IMR-90 (cell line): Measurements from ENCODE around the gene TAF1B. TPM values are rescaled to one million over a fixed set of nuclear protein-coding genes. Genes with fewer than 3 reads are reported as not detected.
A peak's percentile ranks its signal among the peaks of the same experiment; 100 is the strongest.

ENCODE experiments used
- ATAC-seq: fragments of 200-7000 bp; cut with Tn5 transposase; 2 replicates; pipeline ENCODE4 v1.9.1; 2020; ENCODE audit warnings: low read depth, mild to moderate bottlenecking, moderate library complexity
- BruUV-seq: library from RNA; stranded (reverse); fragments of 400-500 nt; replicated peaks from 2 replicates; lab custom pipeline; 2021; lab: Mats Ljungman, UMichigan
- CTCF ChIA-PET: fragments of 300-600 bp; formaldehyde crosslinking; extraction: SDS; loops from one replicate; lab custom pipeline; 2021; ENCODE audit warnings: antibody characterized with exemption; lab: Yijun Ruan, JAX
- POLR2A ChIA-PET: fragments of 300-600 bp; sonication (Branson Sonifier 250); formaldehyde crosslinking; loops from one replicate; lab custom pipeline; 2022; ENCODE audit warnings: antibody characterized with exemption; ENCODE audit not compliant: unreplicated experiment; lab: Charles Lee
- DNase-seq: peaks from one replicate; pipeline ENCODE4 v3.0.0; 2013
- H2AFZ ChIP-seq: replicated peaks from 2 replicates; pipeline ENCODE3; 2013; ENCODE audit warnings: low read length, mild to moderate bottlenecking; ENCODE audit not compliant: poor library complexity
- H2AK5ac ChIP-seq: 2 replicates; pipeline ENCODE4 v1.6.1; 2013; ENCODE audit warnings: low read depth, low read length, inconsistent platforms
- H2AK9ac ChIP-seq: replicated peaks from 2 replicates; pipeline ENCODE3; 2013; ENCODE audit warnings: mild to moderate bottlenecking, low read depth, low read length, moderate library complexity; ENCODE audit not compliant: poor library complexity
- H2BK120ac ChIP-seq: 2 replicates; pipeline ENCODE4 v1.6.1; 2013; ENCODE audit warnings: low read depth, low read length, inconsistent platforms
- H2BK15ac ChIP-seq: 3 replicates; pipeline ENCODE4 v1.6.1; 2013; ENCODE audit warnings: low read depth, low read length, inconsistent platforms
- H2BK20ac ChIP-seq: 2 replicates; pipeline ENCODE4 v1.6.1; 2013; ENCODE audit warnings: low read depth, mild to moderate bottlenecking, inconsistent platforms, low read length, moderate library complexity
- H2BK5ac ChIP-seq: 2 replicates; pipeline ENCODE4 v1.6.1; 2013; ENCODE audit warnings: mild to moderate bottlenecking, low read depth, low read length, inconsistent platforms; ENCODE audit not compliant: poor library complexity, severe bottlenecking
- H3K14ac ChIP-seq: replicated peaks from 2 replicates; pipeline ENCODE4 v1.6.1; 2013; ENCODE audit warnings: low read depth, low read length, inconsistent platforms
- H3K18ac ChIP-seq: 2 replicates; pipeline ENCODE4 v1.6.1; 2013; ENCODE audit warnings: low read depth, low read length, control low read depth
- H3K23ac ChIP-seq: 2 replicates; pipeline ENCODE4 v1.6.1; 2013; ENCODE audit warnings: low read depth, low read length, inconsistent platforms
- H3K27ac ChIP-seq: 2 replicates; pipeline ENCODE4 v1.5.1; 2013; ENCODE audit warnings: mild to moderate bottlenecking, control low read depth, low read length; ENCODE audit not compliant: insufficient read depth
- H3K27me3 ChIP-seq: 2 replicates; pipeline ENCODE4 v1.6.1; 2013; ENCODE audit warnings: low read length; ENCODE audit not compliant: control insufficient read depth, insufficient read depth
- H3K36me3 ChIP-seq: 2 replicates; pipeline ENCODE4 v1.6.1; 2013; ENCODE audit warnings: low read length, mixed read lengths; ENCODE audit not compliant: control insufficient read depth, insufficient read depth
- H3K4ac ChIP-seq: 2 replicates; pipeline ENCODE4 v1.6.1; 2013; ENCODE audit warnings: low read depth, low read length, inconsistent platforms
- H3K4me1 ChIP-seq: 2 replicates; pipeline ENCODE4 v1.6.1; 2013; ENCODE audit warnings: low read length, mixed read lengths; ENCODE audit not compliant: control insufficient read depth, insufficient read depth
- H3K4me2 ChIP-seq: 2 replicates; pipeline ENCODE4 v1.6.1; 2013; ENCODE audit warnings: low read depth, mild to moderate bottlenecking, control low read depth, low read length, moderate library complexity
- H3K4me3 ChIP-seq: 2 replicates; pipeline ENCODE4 v1.5.1; 2013; ENCODE audit warnings: low read depth, mild to moderate bottlenecking, control low read depth, low read length, moderate library complexity; ENCODE audit not compliant: insufficient read depth
- H3K56ac ChIP-seq: 2 replicates; pipeline ENCODE4 v1.6.1; 2013; ENCODE audit warnings: low read length, inconsistent platforms; ENCODE audit not compliant: insufficient read depth; ENCODE audit errors: extremely low read depth
- H3K79me1 ChIP-seq, 2 experiments: 2 replicates each; pipeline ENCODE4 v1.6.1; 2013; ENCODE audit warnings: low read length in 2 of 2, inconsistent platforms in 1 of 2, low read depth in 1 of 2
- H3K9ac ChIP-seq: 2 replicates; pipeline ENCODE4 v1.6.1; 2013; ENCODE audit warnings: low read depth, low read length, control low read depth
- H3K9me1 ChIP-seq: 2 replicates; pipeline ENCODE4 v1.6.1; 2013; ENCODE audit warnings: low read length, inconsistent platforms; ENCODE audit not compliant: insufficient read depth
- H3K9me3 ChIP-seq: 2 replicates; pipeline ENCODE4 v1.6.1; 2013; ENCODE audit warnings: low read length; ENCODE audit not compliant: control insufficient read depth, insufficient read depth
- H4K20me1 ChIP-seq: 2 replicates; pipeline ENCODE4 v1.6.1; 2013; ENCODE audit warnings: low read length, inconsistent platforms; ENCODE audit not compliant: insufficient read depth
- H4K5ac ChIP-seq: 2 replicates; pipeline ENCODE4 v1.6.1; 2013; ENCODE audit warnings: mild to moderate bottlenecking, low read depth, low read length, control low read depth
- H4K8ac ChIP-seq, 2 experiments: 2 replicates each; pipeline ENCODE4 v1.6.1; 2013; ENCODE audit warnings: low read depth in 2 of 2, low read length in 2 of 2, control low read depth in 1 of 2, inconsistent platforms in 1 of 2
- H4K91ac ChIP-seq: 2 replicates; pipeline ENCODE4 v1.6.1; 2013; ENCODE audit warnings: low read depth, low read length, inconsistent platforms; ENCODE audit not compliant: insufficient read depth
- MXI1 ChIP-seq: IDR thresholded peaks from 2 replicates; pipeline ENCODE4 v1.6.1; 2012; ENCODE audit warnings: low read depth, mild to moderate bottlenecking, low read length, moderate library complexity, borderline replicate concordance
- RAD21 ChIP-seq: IDR thresholded peaks from 2 replicates; pipeline ENCODE4 v1.6.1; 2012; ENCODE audit warnings: low read length, improper control_type of control experiment
- SMC3 ChIP-seq: fragments of 150-350 bp; IDR thresholded peaks from 2 replicates; pipeline ENCODE4 v1.6.1; 2016; ENCODE audit warnings: low read depth, mild to moderate bottlenecking, antibody characterized with exemption, low read length, moderate library complexity
- WGBS, 2 experiments: methylation state at CpG; one replicate each; pipeline versions ENCODE4 v1.1.5 to v1.1.7; 2013; ENCODE audit warnings: missing lambda C conversion rate in 2 of 2; ENCODE audit not compliant: insufficient read length in 1 of 2; ENCODE audit errors: extremely low coverage in 2 of 2; 5-methylcytosine and 5-hydroxymethylcytosine counted together
- dilution Hi-C: fragments of 300-500 bp; cut with HindIII; formaldehyde crosslinking; loops from one replicate; pipeline ENCODE4 v1.14.3; 2018; ENCODE audit warnings: low sequenced_read_pairs; ENCODE audit not compliant: unreplicated experiment
- in situ Hi-C: fragments of 300-500 bp; cut with MboI; formaldehyde crosslinking; loops from 3 replicates; pipeline ENCODE4 v1.14.3; 2019; ENCODE audit warnings: low sequenced_read_pairs, inconsistent platforms, mixed read lengths
- intact Hi-C: fragments of 100-400 bp; cut with micrococcal nuclease; formaldehyde crosslinking; loops from 2 replicates; pipeline ENCODE4 v1.10.0; 2022
- polyA plus RNA-seq, 3 experiments: library from polyadenylated mRNA; depleted of rRNA; stranded (reverse); fragments of >200 nt; gene quantifications; 2 replicates each; pipeline ENCODE4 v1.2.3, GENCODE V29; 2012; ENCODE audit warnings: low replicate concordance in 1 of 3
- total RNA-seq: library from RNA; depleted of rRNA; stranded (reverse); fragments of >200 nt; gene quantifications from 2 replicates; pipeline ENCODE4 v1.2.3, GENCODE V29; 2012

The TAF1B gene
- total and polyA plus RNA-seq, 2 of the 4 experiments (the other 2 are of a cell fraction) = 8.4 to 19.9 TPM

- no peak overlapping the region for H3K56ac ChIP-seq
- H3K4me2 ChIP-seq = no peak overlapping the region
- no peak overlapping the region for H3K27ac ChIP-seq
- no peak overlapping the region for H4K91ac ChIP-seq
- no peak overlapping the region for H2BK120ac ChIP-seq
- no peak overlapping the region for H4K8ac ChIP-seq
- no peak overlapping the region for H3K4ac ChIP-seq
- no peak overlapping the region for H3K23ac ChIP-seq
- ChIA-PET POLR2A (no interaction called here), CTCF (no interaction called here)
- H3K79me1 ChIP-seq = peaks cover 7 to 13% of the 10 kb centered on the region in 2 experiments; a peak in 3 of 4 replicates
- WGBS, 2 experiments = no CpG with 5 or more reads among the region's 7 CpGs
- no peaks in the 10 kb centered on the region for H3K27me3 ChIP-seq
- in situ Hi-C loops (no loop called here), intact Hi-C loops (no loop called here), dilution Hi-C loops (no loop called here)
- H3K14ac ChIP-seq = no peak overlapping the region
- no peak overlapping the region for H3K18ac ChIP-seq
- H2BK20ac ChIP-seq = no peak overlapping the region
- H3K4me1 ChIP-seq = peaks cover 2% of the 10 kb centered on the region; the same call in 1 of the 2 replicates
- TF ChIP-seq SMC3 (no peak), RAD21 (no peak), MXI1 (no peak)
- H3K36me3 ChIP-seq = 0 out of 2 replicates have a peak, but pooled peaks cover 1% of the 10 kb centered on the region
- peaks cover 4% of the 10 kb centered on the region; the same call in 1 of the 2 replicates for H4K20me1 ChIP-seq
- ATAC-seq = no peak
- no peak for DNase-seq
- BruUV-seq = no TSS peak
- no peaks in the 10 kb centered on the region for H3K9me3 ChIP-seq
- H4K5ac ChIP-seq = no peak overlapping the region
- no peak overlapping the region for H2BK15ac ChIP-seq
- H2AK5ac ChIP-seq = peak overlapping the region; percentile 37
- peak overlapping the region; percentile 61 for H2AK9ac ChIP-seq
- no peak overlapping the region for H2AFZ ChIP-seq
- no peak overlapping the region for H2BK5ac ChIP-seq
- H3K4me3 ChIP-seq = no peak overlapping the region
- peaks cover 5% of the 10 kb centered on the region; the same call in 1 of the 2 replicates for H3K9me1 ChIP-seq
- H3K9ac ChIP-seq = no peak overlapping the region
These were observed 64.1 kb downstream of the TAF1B start for GRCh38 chr2:9907402-9907801.
